D721Med (cell line): ENCODE measurements around the gene SDR42E2.

ENCODE experiments used
- DNase-seq: peaks from one replicate; pipeline ENCODE4 v3.0.0; 2011; ENCODE audit warnings: low spot score; ENCODE audit not compliant: insufficient read length
- FAIRE-seq: peaks from 2 replicates; lab custom pipeline; 2011; peaks lifted over from hg19 to GRCh38; lab: Jason Lieb, UNC
- TF ChIP-seq, protein P1 (sequence below): IDR thresholded peaks from 2 replicates; pipeline ENCODE4 v1.5.1; 2012; ENCODE audit warnings: mild to moderate bottlenecking, control low read depth; ENCODE audit not compliant: insufficient read depth; ENCODE audit errors: missing control alignments

The SDR42E2 gene

DNA sequence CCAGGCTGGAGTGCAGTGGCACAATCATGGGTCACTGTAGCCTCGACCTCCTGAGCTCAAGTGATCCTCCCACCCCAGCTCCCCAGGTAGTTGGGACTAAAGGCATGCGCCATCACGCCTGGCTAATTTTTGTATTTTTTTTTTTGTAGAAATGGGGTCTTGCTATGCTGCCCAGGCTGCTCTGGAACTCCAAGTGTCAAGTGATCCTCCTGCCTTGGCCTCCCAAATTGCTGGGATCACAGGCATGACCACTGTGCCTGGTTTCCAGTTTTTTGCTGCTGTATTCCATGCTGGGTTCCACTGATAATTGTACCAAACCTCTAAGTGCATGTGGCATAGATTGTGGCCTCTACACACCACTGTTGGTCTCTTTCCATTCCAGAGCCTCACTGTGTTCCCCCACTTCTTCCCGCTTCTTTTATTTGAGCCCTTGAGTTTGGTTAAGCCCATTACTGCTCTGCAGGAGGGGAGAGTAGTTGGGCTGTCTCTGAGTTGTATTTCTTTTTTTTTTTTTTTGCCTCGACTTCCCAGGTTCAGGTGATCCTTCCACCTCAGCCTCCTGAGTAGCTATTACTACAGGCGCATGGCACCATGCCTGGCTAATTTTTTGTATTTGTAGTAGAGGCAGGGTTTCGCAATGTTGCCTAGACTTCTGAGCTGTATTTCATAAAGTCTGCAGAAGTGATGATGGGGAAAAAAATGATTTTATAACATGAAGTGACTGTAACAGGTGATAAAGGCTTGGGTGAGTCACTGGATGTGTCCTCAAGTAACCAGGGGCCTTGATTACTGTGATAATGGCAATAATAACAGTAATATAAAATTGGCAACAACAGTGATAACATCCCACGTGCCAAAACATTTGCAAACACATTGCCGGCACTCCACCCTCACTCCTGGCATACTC, 73.8 kb downstream of the SDR42E2 start:
- DNase-seq (no peak), FAIRE-seq (no peak)

DNA sequence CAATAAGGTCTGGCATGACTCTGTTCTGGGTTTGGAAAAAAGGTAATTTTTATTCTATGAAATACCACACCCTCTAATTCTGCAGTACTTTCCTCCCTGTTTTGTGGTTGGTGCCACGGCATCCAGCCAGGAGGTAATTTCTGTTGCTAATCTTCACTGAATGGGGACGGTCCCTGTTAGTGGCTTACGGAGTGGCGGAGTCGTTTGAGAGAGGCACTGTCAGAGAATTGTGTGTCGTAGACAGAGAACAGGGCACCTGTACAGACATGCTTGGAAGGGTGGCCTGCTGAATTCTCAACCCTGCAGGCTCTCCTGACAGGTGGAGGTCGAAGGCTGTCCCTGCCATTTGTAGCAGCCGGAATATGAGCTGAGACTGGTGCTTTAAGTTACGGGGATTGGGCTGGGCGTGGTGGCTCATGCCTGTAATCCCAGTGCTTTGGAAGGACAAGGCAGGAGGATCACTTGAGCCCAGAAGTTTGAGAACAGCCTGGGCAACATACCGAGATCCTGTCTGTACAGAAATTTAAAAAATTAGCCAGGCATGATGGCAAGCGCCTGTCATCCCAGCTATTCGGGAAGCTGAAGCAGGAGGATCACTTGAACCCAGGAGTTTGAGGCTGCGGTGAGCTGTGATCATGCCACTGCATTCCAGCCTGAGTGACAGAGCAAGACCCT, 77.0 kb downstream of the SDR42E2 start:
- DNase-seq = no peak
- TF ChIP-seq, protein P1, sequence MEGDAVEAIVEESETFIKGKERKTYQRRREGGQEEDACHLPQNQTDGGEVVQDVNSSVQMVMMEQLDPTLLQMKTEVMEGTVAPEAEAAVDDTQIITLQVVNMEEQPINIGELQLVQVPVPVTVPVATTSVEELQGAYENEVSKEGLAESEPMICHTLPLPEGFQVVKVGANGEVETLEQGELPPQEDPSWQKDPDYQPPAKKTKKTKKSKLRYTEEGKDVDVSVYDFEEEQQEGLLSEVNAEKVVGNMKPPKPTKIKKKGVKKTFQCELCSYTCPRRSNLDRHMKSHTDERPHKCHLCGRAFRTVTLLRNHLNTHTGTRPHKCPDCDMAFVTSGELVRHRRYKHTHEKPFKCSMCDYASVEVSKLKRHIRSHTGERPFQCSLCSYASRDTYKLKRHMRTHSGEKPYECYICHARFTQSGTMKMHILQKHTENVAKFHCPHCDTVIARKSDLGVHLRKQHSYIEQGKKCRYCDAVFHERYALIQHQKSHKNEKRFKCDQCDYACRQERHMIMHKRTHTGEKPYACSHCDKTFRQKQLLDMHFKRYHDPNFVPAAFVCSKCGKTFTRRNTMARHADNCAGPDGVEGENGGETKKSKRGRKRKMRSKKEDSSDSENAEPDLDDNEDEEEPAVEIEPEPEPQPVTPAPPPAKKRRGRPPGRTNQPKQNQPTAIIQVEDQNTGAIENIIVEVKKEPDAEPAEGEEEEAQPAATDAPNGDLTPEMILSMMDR = no peak
- no peak for FAIRE-seq

More for the DNA sequence above, 73.8 kb downstream of the SDR42E2 start:
- TF ChIP-seq, protein P1 = no peak

DNA sequence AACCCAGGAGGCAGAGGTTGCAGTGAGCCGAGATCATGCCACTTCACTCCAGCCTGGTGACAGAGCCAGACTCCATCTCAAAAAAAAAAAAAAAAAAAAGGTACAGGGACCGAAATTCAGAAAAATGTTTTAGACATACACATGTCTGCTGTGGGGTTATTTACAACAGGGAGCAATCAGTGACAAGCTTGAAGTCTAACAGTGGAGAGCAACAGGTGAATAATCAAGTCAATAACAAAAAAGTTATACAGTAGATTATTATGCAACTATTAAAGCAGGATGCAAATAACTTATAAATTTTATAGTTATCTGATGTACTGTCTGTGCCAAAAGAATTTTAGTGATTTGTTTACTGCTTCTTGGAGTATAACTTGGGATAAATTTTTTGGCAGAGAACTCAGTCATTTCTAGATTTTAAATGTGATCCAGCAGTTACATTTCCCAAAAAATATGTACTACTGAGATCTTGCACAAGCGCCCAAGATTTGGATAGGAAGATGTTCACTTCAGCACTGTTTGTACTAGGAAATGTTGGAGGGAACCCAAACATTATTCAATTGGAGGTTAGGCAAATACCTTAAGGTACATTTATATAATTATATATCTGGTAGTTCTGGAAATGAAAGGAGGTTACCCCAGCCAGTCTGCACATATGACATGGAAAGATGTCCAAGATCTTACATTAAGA, 77.9 kb downstream of the SDR42E2 start:
- no peak for FAIRE-seq
- no peak for DNase-seq
- TF ChIP-seq, protein P1 = no peak
